ENCODE measurements around the gene MYO3B.

Gene MYO3B

DNA sequence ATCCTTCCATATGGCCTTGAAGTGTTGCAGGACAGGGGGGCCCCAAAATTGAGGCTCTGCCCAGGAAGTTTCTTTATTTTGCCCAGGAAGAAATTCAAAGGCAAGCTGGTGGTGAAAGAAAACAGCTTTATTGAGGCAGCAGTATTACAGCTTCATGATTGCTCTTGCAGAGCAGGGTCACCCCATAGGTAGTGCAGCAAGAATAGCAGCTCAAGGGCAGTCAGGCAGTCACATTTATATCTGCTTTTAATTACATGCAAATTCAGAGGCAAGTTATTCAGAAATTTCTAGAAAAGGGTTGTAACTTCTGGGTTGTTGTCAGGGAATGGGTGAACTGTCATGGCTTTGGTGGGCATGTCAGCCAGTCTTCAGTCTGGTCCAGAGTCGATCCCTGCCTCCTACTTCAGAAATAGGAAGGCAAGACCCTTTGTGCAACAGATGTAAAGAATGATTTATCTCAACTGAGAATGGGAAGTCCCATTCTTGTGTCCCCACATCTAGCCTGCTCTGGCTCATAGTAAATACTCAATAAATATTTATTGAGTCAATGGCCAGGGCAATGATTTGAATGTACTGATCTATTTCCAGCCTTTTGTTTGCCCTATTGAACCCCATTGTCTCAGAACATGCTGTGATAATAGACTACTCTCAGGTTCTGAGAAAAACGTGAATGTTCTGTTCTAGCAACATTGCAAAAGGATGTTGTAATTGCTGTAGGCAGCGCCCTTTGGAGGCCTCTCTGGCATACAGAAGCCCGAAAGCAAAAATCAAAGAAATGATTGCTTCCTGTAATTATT is 129.8 kb downstream of the MYO3B start:
- no peak for DNase-seq

DNA sequence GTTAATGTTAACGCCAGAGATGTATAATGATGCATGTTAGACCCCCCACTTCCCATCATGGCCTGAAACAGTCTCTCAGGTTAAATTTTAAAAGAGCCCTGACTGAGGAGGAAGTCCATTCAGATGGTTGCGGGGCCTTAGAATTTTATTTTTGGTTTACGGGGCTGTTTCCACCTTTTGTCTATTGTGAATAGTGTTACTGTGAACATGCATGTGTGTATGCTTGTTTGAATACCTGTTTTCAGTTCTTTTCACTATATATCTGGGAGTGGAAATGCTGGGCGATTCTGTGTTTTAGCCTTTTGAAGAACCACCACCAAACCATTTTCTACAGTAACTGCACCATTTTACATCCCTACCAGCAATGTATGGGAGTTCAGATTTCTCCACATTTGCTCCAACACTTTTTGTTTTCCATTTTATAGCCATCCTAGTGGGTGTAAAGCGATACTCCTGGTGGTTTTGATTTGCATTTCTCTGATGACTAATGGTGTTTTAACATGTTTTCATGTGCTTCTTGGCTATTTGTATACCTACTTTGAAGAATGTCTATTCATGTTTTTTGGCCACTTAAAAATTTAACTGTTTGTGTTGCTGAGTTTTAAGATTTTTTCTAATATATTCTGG is 133.0 kb downstream of the MYO3B start:
- no peak for DNase-seq

DNA sequence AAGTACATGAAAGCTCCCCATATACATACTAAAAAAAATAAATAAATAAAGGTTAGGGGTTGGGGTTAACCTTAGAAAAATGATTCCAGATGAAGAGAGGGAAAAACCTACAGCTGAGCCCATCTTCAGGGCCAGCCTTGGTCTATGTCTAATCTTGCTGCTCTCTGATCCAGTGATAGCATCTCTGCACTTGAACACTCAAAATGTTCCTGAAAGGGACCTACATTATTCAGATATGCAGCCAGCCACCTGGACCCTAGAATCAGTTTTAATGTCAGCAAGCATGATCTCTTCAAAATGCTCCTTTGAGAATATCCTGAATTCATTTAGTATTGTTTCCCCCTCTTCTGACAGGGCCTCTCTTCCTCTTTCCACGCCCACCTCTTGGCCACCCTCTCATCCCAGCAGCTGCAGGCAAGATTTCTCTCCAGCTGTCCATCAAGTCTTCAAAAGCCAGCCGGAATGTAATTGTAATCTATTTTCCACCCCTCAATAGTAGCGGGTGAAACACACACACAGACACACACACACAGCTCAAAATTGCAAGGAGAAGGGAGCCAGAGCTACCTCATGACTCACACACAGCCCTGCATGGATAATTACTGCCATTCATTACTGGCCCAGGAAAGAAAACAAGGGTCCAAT is 135.5 kb downstream of the MYO3B start:
- DNase-seq: no peak

DNA sequence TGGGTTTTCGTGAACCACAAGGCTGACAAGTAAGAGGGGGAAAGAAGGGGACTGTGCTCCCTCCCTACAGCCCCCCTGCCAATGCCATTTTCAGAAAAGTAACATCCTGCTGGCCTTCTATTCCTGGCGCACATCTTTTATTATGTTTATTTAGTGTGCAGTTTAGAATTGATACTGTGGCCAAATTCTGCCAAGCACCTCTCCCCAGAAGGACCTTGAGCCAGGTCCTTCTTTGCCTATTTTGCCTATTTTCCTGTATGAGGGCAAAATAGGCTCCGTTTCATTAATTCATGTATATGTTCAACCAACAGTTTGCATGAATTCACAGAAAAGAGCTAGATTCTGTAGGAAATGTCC is 136.0 kb downstream of the MYO3B start:
- DNase-seq: no peak

DNA sequence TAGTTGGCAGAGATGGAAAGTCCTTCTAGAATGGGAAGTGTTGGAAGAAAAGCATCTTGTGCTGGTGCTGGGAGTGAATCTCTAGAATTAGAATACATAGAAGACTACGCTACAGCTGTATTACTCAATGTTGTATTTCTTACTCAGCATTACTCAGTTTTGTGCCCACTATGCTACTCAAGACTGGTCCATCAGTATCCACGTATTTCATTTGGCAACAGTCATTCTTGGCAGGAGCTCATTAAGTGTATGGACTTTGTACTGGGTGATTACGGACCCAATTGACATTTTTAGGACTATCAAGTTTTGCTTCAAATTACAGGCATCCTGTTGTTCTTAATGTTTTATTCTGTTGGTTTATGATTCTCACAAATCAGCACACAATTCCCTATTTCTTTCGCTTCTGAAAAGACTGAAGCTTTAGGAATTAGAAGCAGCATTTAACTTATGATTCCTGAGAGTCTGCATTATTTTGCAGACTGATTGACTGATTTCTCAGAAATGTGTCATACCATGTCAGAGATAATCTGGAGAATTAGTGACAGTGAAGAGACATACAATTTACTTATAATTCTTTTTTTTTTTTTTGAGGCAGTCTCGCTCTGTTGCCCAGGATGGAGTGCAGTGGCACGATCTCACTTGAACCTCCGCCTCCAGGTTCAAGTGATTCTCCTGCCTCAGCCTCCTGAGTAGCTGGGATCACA is 136.9 kb downstream of the MYO3B start:
- no peak for DNase-seq

DNA sequence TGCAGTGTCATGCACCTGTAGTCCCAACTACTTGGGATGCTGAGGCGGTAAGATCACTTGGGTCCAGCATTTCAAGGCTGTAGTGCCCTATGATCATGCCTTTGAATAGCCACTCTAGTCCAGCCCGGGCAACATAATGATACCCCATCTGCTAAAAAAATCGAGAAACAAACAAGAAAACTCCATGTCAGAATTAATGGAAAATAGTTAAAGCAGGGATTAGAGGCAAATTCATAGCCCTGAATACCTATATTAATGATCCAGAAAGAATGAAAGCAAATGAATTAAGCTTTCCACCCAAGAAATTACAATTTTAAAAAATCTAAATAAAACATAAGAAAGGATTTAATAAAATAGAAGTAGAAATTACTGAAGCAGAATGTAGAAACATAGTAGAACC is 143.0 kb downstream of the MYO3B start:
- DNase-seq: no peak

DNA sequence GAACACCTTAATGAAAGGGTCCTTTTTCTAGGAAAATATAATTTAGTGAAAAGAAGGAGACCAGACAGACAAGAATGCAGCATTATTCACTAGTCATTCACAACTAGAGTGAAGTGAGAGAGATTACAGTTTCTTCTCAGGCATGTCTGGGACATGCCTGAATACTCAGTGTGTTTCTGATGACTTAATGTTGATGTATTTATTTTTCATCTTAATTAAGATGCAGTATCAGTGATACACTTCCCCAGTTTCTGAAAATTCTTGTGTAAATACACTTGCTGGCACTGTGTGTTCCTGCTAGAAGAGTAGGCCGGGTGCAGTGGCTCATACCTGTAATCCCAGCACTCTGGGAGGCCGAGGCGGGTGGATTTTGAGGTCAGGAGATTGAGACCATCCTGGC is 143.6 kb downstream of the MYO3B start:
- DNase-seq: no peak

DNA sequence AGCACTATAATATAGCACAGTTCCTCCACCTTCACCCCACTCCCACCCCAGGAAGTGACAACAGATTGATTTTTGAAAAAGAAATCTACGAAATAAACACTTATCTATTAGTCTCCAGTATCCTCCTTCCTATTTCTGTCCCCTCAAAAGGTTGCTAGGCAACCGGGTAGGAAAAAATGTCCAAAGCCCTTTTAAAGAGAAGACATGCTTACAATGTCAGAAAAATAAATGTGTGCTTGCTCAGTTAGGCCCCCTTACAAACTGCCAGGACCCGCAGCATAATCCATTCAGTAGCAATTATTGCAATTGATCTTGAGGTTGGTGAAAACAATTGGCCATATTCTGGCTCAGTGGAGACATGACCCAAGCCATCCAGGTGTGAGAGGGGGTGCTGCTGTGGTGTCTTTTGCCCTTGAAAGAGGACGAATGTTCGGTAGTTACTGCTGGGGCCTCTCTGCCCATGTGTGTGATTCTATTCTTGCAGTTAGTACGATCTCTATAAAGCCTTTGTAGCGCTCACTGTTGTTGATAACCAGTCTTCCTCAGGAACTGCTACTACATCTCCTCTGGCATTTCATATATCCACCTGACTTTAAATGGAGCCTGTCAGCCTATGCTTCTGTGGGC is 144.3 kb downstream of the MYO3B start:
- no peak for DNase-seq

DNA sequence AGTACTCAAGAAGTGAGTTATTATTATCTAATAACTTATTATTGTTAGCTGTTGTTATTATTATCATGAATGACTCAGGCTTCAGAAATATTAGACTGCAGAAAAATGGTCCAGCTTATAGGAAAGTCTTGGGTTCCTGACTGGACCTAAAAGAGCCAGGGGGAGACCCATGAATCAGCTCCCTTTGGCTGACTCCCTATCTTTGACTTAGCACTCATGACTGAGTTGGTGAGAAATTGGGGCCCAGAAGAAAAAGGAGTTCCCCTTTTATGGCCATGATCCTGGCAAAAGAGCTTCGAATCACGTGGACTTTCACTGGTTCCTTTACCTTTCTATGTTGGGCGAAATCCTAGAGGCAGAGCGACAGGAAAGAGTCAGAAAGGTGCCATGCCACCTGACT is 145.8 kb downstream of the MYO3B start:
- DNase-seq: no peak

DNA sequence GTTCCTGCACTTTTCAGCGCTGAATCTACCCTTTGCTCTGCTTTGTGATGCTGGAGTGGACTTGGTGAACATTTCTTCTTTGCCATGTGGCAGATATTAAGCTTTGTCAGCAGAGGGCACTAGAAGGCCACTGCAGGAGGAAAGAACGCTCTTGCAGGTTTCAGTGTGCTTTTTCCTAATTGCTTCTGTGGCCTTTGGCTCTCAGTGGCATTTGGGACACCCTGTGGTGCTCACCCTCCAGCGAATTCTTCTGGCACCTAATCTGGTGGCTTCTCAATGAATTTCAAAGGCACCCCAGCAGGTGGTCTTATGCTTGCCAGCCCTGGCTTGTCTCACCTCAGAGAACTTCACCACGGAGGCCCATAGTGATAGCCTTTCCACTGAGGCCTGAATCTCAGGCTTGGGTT is 146.7 kb downstream of the MYO3B start:
- DNase-seq: peak; percentile 35

DNA sequence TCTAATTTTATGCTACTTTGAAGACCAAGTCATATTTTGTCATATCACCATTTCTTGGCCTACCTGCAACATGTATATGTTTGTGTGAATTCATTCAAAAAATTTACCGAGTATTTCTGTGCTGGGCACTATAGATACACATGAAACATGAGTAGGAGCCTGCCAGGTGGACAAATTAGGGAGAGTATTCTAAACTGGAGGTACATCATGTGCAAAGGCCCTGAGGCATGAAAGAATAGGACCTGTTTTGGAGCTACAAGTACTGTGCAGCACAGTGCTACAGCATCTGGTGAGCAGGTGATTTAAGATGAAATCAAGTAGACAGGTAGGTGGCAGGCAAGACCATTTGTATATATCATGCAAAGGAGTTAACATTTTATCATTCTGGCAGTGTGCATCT is 152.9 kb downstream of the MYO3B start:
- no peak for DNase-seq

DNA sequence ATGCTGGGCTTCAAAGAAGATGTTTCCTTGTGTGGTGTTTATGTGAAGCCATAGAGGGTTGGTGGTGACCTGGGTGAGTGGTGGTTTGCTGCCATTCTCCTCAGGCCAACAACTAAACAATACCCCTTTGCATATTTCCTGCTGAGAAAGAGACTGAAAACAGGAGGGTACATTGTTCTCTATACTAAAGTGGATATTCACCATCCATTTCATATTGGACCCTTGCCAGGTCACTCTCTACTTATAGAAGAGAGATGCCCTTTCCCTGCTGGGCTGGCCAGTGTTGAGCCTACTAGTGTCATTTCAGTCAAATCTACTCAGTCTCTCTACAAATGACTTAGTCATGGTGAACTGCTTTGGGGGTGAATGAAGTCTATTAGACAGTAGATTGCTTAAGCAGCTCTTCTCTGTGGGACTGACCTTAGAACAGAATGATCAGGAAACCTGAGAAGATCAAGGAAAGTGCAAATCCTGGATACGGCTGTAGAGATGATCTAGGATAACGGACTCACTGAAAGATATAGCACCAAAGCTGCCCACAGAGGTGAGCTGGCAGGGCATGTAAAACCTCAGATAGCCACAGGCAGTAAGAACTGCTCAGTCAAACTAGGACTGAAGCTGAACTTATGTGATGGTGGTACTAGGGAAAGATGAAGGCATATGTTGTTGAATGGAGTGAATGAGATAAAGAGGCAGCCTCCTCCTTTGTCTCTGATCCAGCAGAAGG is 154.9 kb downstream of the MYO3B start:
- no peak for DNase-seq

DNA sequence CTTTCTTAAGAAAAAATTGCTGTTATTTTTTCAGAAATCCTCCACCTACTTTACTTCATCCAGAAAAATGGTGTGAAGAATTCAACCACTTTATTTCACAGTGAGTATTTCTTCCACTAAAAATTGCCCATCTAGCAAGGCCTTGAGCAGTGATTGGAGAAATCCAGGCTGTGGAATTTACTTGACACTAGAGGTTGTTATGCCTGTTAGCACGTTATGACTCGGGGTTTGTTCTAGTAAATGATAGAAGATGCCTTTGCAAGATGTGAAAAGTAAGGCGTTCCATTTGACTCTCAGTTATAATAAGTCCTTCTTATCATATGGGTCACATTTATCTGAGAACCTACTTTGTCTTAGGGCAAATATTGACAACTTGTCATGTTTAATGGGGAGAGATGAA is 157.4 kb downstream of the MYO3B start:
- DNase-seq: no peak

DNA sequence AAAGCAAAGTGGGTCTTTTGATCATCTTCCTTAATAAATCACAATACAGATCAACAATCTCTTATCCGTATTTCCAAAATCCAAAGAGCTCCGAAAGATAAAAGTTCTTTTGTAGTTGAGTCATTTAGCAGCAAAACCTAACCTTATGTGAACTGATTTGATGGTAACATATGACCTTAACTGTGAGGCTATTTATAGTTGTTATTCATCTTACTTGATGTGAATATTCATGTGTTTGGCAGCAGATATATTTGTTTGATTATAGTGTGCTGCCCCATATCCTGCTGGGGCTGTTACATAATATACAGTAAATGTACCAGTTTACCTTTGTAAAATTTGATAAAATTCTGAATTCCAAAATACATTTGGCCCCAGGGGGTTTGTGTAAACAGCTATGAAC is 158.5 kb downstream of the MYO3B start:
- DNase-seq: no peak

DNA sequence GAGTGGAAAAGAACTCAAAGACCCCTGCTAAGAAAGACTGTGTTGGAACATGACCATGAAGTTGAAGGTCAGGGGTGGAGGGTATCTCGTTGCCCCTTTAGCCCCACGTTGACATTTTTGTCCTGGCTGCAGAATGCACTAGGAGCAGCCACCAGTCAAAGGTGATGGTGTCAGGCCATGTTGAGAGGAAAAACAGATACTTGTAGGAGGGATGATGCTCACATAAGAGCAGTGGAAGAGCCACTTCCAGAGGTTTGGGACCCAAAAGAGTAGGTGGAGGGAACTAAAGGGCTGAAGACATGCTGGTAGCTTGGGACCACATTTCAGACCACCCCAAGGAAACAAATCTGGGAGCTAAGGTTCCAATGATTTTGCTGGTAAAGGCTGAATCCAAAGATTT is 159.0 kb downstream of the MYO3B start:
- no peak for DNase-seq

DNA sequence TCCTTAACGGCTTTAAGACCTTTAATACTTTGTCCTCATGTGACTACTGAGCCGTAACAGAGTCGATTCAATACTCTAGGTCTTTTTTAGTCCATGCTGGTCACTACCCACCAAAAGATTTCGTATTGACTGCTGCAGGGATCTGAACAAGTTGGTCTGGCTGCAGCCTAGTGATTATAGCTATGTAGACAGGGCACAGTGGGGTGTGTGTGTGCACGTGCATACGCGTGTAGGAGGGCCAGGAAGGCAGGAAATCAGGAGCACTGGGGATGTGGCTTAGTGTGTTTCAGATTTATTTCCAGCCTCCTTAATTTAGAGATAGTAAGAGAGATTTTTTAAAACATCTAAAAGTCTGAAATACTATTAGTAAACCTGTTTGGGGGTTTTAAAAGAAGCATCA is 161.4 kb downstream of the MYO3B start:
- no peak for DNase-seq

DNA sequence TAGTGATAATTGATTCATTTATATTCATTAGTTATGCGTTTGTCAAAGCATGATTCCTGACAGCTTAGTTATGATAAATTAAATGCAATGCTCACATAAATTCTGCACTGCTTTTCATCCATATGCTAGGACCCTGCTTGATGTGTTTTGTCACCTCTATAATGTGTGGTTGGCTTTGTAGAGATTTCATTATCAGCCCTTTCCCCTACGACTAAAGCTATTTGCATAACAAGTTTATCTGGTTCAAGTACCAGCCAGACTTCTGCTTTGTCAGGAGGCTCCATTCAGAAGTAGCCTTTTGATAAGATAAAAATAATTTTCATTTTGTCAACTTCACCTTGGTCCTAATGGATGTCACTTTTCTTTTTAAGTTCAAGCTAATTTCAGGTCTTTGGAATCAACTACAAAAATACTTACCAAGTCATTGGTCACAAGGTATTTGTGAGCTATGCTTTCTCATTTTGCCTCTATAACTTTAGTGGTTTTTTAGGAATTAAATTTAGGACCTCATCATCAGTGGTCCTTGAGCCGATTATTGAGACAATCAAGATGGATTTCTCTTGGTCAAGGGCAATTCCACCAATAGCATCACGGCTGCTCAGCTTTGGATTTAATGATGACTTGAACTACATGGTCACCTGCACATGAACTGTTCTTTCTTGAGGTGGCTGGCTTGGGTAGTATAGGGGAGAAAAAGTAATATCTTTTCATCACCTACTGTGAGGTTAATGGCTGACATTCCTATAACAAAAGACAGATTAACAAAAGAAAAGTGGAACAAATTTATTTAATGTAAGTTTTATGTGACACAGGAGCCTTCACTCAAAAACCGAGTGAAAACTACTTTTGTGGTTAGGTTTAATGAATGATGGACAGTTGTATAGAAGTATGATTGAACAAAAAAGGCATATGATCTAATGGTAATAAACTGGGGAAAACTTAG is 162.1 kb downstream of the MYO3B start:
- DNase-seq: no peak

DNA sequence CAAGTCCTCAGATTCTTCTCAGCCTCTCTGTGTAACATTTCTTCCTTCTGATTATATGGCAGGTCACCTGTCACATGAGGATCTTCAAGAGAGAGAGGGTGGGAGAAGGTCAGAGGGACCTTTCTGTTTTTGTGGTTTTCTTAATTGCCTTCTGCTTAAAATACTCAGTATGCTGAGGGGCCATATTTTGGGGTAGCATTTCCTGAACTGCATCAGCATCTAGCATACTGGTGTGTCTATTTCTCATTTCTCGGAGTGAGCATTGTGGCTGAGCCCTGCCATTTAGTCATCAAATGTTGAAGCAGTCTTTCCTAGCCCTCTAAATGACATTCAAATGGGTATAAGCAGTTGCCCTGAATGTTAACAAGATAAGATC is 162.7 kb downstream of the MYO3B start:
- DNase-seq: no peak

DNA sequence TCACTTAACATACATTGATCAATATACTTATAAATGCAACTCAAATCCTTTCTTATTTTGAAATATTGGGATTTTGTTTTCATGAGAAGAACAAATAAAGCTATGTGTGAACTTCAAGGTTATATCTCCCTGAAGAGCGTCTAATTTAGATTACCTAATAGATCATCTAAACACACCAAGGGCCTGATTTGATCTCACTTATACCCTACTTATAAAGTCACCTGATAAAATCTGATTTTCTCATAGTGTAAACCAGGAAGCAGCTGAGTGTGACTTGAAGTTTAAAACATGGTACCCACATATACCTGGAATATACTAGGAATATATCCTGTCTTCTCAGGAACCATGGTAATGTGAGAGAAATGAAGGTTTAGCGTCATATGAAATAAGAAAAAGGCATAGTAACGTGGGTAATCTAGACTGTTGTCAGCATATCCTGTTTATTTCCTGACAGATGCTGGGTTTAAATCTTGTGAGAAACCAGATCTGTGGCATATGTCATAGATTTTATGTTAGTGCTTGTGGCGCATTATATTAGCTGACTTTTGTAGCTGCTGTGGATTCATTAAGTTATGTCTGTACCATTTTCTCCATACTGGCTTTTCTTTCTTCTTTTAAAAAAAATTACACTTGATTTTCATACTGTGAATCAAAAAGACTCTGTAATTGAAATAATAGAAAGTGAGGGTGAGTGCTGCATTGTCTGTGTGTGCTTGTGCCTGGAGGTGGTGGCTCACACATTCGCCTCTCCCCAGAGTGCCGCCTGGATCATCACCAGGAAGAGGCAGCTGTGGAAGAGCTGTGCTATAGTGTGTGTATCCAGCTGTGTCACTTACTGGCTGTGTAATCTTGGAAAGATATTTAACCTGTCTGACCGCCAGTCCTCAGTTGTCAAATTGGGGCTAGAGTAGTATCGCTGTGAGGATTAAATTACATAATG is 164.0 kb downstream of the MYO3B start:
- no peak for DNase-seq

DNA sequence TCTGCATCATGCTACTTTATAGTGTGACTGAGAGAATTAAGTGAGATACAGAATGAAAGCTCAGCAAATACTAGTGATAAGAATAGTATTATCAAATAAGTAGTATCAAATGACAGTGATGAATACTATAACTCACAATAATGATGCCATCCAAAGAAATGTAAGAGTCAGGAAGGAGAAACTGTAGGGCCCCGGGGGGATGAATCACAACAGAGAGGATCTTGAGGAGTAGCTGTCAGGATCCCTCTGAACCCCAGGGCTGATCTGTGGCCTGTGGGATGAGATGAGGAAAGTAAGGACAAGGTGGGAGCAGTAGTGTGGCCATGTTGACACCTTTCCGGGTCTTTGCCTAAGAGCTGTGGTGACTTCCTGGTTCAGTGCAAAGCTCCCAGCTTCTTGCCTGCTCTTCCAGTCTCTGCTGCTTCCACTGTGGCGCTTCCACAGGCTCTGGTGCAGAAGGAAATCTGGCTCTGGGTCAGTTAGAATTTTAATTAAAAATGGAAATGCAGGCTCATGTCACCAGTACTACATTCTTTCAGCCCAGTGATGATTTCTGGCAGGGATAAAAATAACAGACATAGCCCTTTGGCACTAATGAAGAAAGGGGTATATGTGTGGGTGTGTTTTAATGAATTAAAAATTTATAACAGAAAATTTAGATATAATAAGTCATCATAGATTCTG is 166.9 kb downstream of the MYO3B start:
- no peak for DNase-seq
